SK-N-SH treated with all-trans-retinoic acid at 6 μM for 48 hours (cell line): Measurements from ENCODE around the gene AHI1.

Experiments used
- ATAC-seq: fragments of 200-7000 bp; cut with Tn5 transposase; 3 replicates; pipeline ENCODE4 v1.9.1; 2020; ENCODE audit warnings: mild to moderate bottlenecking, moderate library complexity
- ARNTL ChIP-seq: fragments of 450-650 bp; formaldehyde crosslinking; IDR thresholded peaks from 2 replicates; pipeline ENCODE4 v1.5.0; 2020; ENCODE audit warnings: low read depth, mild to moderate bottlenecking, moderate library complexity, borderline replicate concordance
- BACH2 ChIP-seq: fragments of 250-450 bp; sonication (Bioruptor Pico); IDR thresholded peaks from 2 replicates; pipeline ENCODE4 v1.9.0; 2021; ENCODE audit warnings: mild to moderate bottlenecking, borderline replicate concordance
- CSDC2 ChIP-seq: fragments of 250-450 bp; sonication (Bioruptor Pico); IDR thresholded peaks from 2 replicates; pipeline ENCODE4 v1.5.0; 2020; ENCODE audit warnings: mild to moderate bottlenecking, moderate library complexity
- ESRRG ChIP-seq: fragments of 250-450 bp; sonication (Bioruptor Pico); IDR thresholded peaks from 2 replicates; pipeline ENCODE4 v1.6.1; 2021; ENCODE audit warnings: mild to moderate bottlenecking
- ISL1 ChIP-seq: fragments of 250-450 bp; sonication (Bioruptor Pico); IDR thresholded peaks from 2 replicates; pipeline ENCODE4 v2.1.2; 2022; ENCODE audit warnings: mild to moderate bottlenecking, moderate library complexity
- OSR1 ChIP-seq: fragments of 250-450 bp; sonication (Bioruptor Pico); IDR thresholded peaks from 2 replicates; pipeline ENCODE4 v1.8.0; 2022; ENCODE audit warnings: moderate library complexity, mild to moderate bottlenecking, inconsistent platforms
- POU6F1 ChIP-seq: fragments of 250-450 bp; sonication (Bioruptor Pico); IDR thresholded peaks from 2 replicates; pipeline ENCODE4 v1.8.0; 2021; ENCODE audit warnings: low read depth, mild to moderate bottlenecking, moderate library complexity, borderline replicate concordance
- RARB ChIP-seq: fragments of 250-450 bp; sonication (Bioruptor Pico); IDR thresholded peaks from 2 replicates; pipeline ENCODE4 v1.8.0; 2021; ENCODE audit warnings: mild to moderate bottlenecking, moderate library complexity
- SNAI2 ChIP-seq: fragments of 250-450 bp; sonication (Bioruptor Pico); IDR thresholded peaks from 2 replicates; pipeline ENCODE4 v1.5.0; 2020; ENCODE audit warnings: mild to moderate bottlenecking, moderate library complexity
- TCF4 ChIP-seq: fragments of 250-450 bp; sonication (Bioruptor Pico); IDR thresholded peaks from 2 replicates; pipeline ENCODE4 v1.8.0; 2021; ENCODE audit warnings: mild to moderate bottlenecking, moderate library complexity, borderline replicate concordance
- TOX ChIP-seq: fragments of 250-450 bp; sonication (Bioruptor Pico); IDR thresholded peaks from 2 replicates; pipeline ENCODE4 v1.8.0; 2021; ENCODE audit warnings: mild to moderate bottlenecking, moderate library complexity, borderline replicate concordance
- TSHZ2 ChIP-seq: fragments of 250-450 bp; sonication (Bioruptor Pico); IDR thresholded peaks from 2 replicates; pipeline ENCODE4 v1.5.0; 2020; ENCODE audit warnings: mild to moderate bottlenecking, moderate library complexity
- ZC3H10 ChIP-seq: fragments of 250-450 bp; sonication (Bioruptor Pico); IDR thresholded peaks from 2 replicates; pipeline ENCODE4 v1.5.1; 2021; ENCODE audit warnings: mild to moderate bottlenecking, moderate library complexity
- ZFP3 ChIP-seq: fragments of 250-450 bp; sonication (Bioruptor Pico); IDR thresholded peaks from 2 replicates; pipeline ENCODE4 v1.5.0; 2020; ENCODE audit warnings: mild to moderate bottlenecking, moderate library complexity
- ZFP30 ChIP-seq: fragments of 450-650 bp; formaldehyde crosslinking; IDR thresholded peaks from 2 replicates; pipeline ENCODE4 v1.5.0; 2022; ENCODE audit warnings: mild to moderate bottlenecking, moderate library complexity
- ZNF565 ChIP-seq: fragments of 450-650 bp; formaldehyde crosslinking; conservative IDR thresholded peaks from 2 replicates; pipeline ENCODE4 v1.5.0; 2020; ENCODE audit warnings: low read depth, mild to moderate bottlenecking, moderate library complexity
- ZNF70 ChIP-seq: fragments of 450-650 bp; formaldehyde crosslinking; IDR thresholded peaks from 2 replicates; pipeline ENCODE4 v1.5.0; 2020; ENCODE audit warnings: mild to moderate bottlenecking, moderate library complexity
- ZNF8 ChIP-seq: fragments of 450-650 bp; formaldehyde crosslinking; IDR thresholded peaks from 2 replicates; pipeline ENCODE4 v1.5.0; 2020; ENCODE audit warnings: mild to moderate bottlenecking, moderate library complexity
- TF ChIP-seq, protein P1 (sequence below): fragments of 250-450 bp; sonication (Bioruptor Pico); IDR thresholded peaks from 2 replicates; pipeline ENCODE4 v1.8.0; 2020; ENCODE audit warnings: mild to moderate bottlenecking, moderate library complexity, borderline replicate concordance
- TF ChIP-seq, protein P2 (sequence below): fragments of 250-450 bp; sonication (Bioruptor Pico); IDR thresholded peaks from 2 replicates; pipeline ENCODE4 v1.5.1; 2020; ENCODE audit warnings: low read depth, mild to moderate bottlenecking, moderate library complexity

Gene AHI1

GRCh38 chr6:135479601-135480000 is 17.9 kb downstream of the AHI1 start (continued):
- no peak for TF ChIP-seq OSR1 (CRISPR knock-in tag)
- no peak for TF ChIP-seq ZNF70 (CRISPR knock-in tag)
- TF ChIP-seq ISL1 (CRISPR knock-in tag), result no peak

DNA sequence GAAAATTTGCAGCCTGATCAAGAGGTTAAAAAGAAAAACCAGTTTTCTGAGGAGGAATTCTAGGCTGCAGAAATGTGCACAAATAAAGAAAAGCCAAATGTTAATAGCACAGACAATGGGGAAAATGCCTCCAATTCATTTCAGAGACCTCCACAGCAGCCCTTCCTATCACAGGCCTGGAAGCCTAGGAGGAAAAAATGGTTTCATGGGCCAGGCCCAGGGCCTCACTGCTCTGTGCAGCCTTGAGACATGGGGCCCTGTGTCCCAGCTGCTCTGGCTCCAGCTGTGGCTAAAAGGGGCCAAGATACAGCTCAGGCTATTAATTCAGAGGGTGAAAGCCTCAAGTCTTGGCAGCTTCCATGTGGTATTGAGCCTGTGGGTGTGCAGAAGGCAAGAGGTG is 18.9 kb downstream of the AHI1 start:
- TF ChIP-seq ARNTL (CRISPR knock-in tag) (no peak), ESRRG (CRISPR knock-in tag) (no peak), TOX (CRISPR knock-in tag) (no peak), TCF4 (CRISPR knock-in tag) (no peak), ZNF70 (CRISPR knock-in tag) (no peak)
- no peak for ATAC-seq

DNA sequence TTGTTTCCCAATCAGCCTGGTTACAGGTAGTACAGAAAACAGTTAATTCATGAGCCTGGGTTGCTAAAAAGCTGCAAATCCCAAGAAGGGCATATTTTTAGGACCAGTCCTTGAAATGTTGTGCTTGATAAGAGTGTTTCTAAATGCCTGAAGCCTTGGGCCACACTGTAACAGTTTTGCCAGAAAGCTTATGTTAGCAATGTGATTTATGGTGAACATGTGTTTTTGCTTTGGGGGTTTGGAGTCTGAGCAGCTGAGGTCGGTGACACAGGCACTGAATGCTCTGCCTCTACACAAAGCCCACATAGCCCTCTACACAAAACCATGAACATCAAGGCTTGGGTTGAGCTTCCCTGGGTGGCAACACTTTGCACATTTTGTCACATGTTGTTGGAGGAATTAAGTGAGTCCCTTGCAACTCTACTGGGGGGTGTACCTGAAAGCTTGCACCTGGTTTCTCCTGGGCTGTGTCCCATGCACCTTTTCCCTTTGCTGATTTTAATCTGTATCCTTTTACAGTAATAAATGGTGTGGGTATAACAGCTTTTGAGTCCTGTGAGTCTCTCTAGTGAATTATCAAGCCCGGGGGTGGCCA is 22.2 kb downstream of the AHI1 start:
- ATAC-seq, result peak; percentile 77
- TF ChIP-seq ZNF70 (CRISPR knock-in tag) (no peak), ZFP30 (CRISPR knock-in tag) (no peak), TSHZ2 (CRISPR knock-in tag) (no peak), TCF4 (CRISPR knock-in tag) (peak; percentile 72; the same call in 1 of the 2 replicates)

DNA sequence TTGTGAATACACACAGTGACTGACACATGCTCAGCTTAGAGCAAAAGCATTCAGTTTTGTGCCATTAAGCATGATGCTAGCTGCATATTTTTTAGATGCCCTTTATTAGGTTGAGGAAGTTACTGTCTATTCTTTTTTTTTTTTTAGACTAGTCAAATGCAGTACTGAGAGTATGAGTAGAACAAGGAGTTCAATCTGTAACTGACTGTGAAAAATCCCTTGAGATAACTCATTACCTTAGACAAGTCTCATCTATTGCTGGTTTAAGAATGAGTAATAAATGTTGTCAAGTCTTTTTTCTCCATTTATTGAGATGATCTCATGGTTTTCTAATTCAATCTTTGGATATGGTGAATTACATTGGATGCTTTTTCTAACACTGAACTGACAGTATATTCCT is 23.2 kb downstream of the AHI1 start:
- no peak for TF ChIP-seq SNAI2 (CRISPR knock-in tag)
- TF ChIP-seq, protein P1, sequence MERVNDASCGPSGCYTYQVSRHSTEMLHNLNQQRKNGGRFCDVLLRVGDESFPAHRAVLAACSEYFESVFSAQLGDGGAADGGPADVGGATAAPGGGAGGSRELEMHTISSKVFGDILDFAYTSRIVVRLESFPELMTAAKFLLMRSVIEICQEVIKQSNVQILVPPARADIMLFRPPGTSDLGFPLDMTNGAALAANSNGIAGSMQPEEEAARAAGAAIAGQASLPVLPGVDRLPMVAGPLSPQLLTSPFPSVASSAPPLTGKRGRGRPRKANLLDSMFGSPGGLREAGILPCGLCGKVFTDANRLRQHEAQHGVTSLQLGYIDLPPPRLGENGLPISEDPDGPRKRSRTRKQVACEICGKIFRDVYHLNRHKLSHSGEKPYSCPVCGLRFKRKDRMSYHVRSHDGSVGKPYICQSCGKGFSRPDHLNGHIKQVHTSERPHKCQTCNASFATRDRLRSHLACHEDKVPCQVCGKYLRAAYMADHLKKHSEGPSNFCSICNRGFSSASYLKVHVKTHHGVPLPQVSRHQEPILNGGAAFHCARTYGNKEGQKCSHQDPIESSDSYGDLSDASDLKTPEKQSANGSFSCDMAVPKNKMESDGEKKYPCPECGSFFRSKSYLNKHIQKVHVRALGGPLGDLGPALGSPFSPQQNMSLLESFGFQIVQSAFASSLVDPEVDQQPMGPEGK (CRISPR knock-in tag), result no peak
- TF ChIP-seq OSR1 (CRISPR knock-in tag), result no peak
- no peak for TF ChIP-seq POU6F1 (CRISPR knock-in tag)
- no peak for TF ChIP-seq ZFP3 (CRISPR knock-in tag)
- TF ChIP-seq, protein P2, sequence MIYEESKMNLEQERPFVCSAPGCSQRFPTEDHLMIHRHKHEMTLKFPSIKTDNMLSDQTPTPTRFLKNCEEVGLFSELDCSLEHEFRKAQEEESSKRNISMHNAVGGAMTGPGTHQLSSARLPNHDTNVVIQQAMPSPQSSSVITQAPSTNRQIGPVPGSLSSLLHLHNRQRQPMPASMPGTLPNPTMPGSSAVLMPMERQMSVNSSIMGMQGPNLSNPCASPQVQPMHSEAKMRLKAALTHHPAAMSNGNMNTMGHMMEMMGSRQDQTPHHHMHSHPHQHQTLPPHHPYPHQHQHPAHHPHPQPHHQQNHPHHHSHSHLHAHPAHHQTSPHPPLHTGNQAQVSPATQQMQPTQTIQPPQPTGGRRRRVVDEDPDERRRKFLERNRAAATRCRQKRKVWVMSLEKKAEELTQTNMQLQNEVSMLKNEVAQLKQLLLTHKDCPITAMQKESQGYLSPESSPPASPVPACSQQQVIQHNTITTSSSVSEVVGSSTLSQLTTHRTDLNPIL, result no peak
- TF ChIP-seq ESRRG (CRISPR knock-in tag), result no peak
- TF ChIP-seq BACH2 (CRISPR knock-in tag), result no peak
- no peak for TF ChIP-seq ZNF70 (CRISPR knock-in tag)
- TF ChIP-seq RARB (CRISPR knock-in tag), result no peak
- TF ChIP-seq ZNF8 (CRISPR knock-in tag), result no peak
- TF ChIP-seq CSDC2 (CRISPR knock-in tag), result no peak
- no peak for TF ChIP-seq ZC3H10 (CRISPR knock-in tag)
- no peak for TF ChIP-seq ZNF565 (CRISPR knock-in tag)
- no peak for TF ChIP-seq ARNTL (CRISPR knock-in tag)
- TF ChIP-seq TSHZ2 (CRISPR knock-in tag), result no peak
- no peak for TF ChIP-seq ZFP30 (CRISPR knock-in tag)
- TF ChIP-seq TOX (CRISPR knock-in tag), result no peak

More for the DNA sequence above, 23.2 kb downstream of the AHI1 start:
- no peak for ATAC-seq
